Fibroblast of lung (primary cell): ENCODE data around the gene CAPN10.

Source experiments
- EZH2 ChIP-seq: IDR thresholded peaks from 2 replicates; pipeline ENCODE4 v1.5.1; 2012; ENCODE audit warnings: low read length, control low read depth, mild to moderate bottlenecking; ENCODE audit errors: missing control alignments
- TF ChIP-seq, protein P1 (sequence below), 2 donors: IDR thresholded peaks in 1 of 2; conservative IDR thresholded peaks in 1 of 2; 1 replicate in 1 of 2; 2 replicates in 1 of 2; pipeline ENCODE4 v1.5.1; 2011 to 2012; ENCODE audit warnings: low read length in 2 of 2, control low read depth in 1 of 2, inconsistent platforms in 1 of 2, low read depth in 1 of 2, mild to moderate bottlenecking in 1 of 2

- TF ChIP-seq, protein P1, sequence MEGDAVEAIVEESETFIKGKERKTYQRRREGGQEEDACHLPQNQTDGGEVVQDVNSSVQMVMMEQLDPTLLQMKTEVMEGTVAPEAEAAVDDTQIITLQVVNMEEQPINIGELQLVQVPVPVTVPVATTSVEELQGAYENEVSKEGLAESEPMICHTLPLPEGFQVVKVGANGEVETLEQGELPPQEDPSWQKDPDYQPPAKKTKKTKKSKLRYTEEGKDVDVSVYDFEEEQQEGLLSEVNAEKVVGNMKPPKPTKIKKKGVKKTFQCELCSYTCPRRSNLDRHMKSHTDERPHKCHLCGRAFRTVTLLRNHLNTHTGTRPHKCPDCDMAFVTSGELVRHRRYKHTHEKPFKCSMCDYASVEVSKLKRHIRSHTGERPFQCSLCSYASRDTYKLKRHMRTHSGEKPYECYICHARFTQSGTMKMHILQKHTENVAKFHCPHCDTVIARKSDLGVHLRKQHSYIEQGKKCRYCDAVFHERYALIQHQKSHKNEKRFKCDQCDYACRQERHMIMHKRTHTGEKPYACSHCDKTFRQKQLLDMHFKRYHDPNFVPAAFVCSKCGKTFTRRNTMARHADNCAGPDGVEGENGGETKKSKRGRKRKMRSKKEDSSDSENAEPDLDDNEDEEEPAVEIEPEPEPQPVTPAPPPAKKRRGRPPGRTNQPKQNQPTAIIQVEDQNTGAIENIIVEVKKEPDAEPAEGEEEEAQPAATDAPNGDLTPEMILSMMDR (conservative IDR thresholded peaks at IDR 0.05 in 1 of 2, IDR thresholded peaks at IDR 0.05 in 1 of 2; ENCODE audit: low read depth in 1 of 2, low read length in 2 of 2): no peak
- TF ChIP-seq EZH2: no peak
Measured at GRCh38 chr2:240626531-240627300, 40.2 kb downstream of the CAPN10 start.
